Measurements from ENCODE around the gene AKAP6. TPM values are rescaled to one million over a fixed set of nuclear protein-coding genes. Genes with fewer than 3 reads are reported as not detected.

The AKAP6 gene
- total RNA-seq, 1 donor from 2014 or later, result 600 TPM

DNA sequence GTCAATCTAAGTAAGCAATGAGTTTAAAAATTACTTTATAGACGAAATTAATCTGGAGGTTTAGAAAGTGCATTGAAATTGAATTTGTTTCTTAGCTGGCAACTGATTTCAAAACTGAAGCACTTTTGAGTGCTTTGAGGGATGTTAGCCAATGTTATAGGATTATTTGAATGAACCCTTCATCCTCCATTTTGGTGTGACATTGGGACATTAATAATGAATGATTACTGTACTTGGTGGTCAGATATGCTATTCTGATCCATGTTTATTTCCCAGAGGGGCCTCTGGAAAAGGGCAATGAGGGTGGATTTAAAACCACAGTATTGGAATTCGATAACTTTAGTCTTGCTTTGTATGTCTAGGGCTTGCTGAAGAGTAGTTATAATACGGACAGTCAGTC, 183.2 kb downstream of the AKAP6 start:
- H3K4me1 Mint-ChIP-seq (ENCODE audit: low read depth, unreplicated experiment), result peaks cover 12% of the 10 kb centered on the region

DNA sequence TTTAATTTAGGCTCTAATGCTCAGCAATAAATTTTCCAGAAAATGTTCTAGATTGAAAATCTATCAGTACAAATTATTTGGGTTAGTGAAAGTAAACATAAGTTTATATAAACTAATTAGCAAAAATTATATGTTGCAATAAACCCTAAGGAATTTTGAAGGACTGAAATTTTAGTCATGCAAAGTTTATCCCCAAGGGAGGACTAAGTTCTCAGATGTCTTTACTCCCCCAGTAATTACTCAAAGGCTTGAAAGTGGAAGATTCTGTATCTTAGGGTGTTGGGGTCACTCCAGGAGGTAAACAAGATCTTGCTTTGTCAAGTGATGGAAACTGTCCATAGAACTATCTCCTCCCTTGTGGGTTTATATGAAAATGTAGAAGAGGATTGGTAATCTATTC, 183.7 kb downstream of the AKAP6 start:
- Mint-ChIP-seq H3K9me3 (ENCODE audit: unreplicated experiment) (peaks cover 23% of the 10 kb centered on the region), H3K36me3 (ENCODE audit: unreplicated experiment) (no peaks in the 10 kb centered on the region), H3K27ac (ENCODE audit: unreplicated experiment) (no peak overlapping the region), H3K4me3 (ENCODE audit: unreplicated experiment) (no peak overlapping the region), H3K4me1 (ENCODE audit: low read depth, unreplicated experiment) (peaks cover 9% of the 10 kb centered on the region), H3K27me3 (ENCODE audit: unreplicated experiment) (peaks cover 17% of the 10 kb centered on the region)
- TF ChIP-seq, protein P1, sequence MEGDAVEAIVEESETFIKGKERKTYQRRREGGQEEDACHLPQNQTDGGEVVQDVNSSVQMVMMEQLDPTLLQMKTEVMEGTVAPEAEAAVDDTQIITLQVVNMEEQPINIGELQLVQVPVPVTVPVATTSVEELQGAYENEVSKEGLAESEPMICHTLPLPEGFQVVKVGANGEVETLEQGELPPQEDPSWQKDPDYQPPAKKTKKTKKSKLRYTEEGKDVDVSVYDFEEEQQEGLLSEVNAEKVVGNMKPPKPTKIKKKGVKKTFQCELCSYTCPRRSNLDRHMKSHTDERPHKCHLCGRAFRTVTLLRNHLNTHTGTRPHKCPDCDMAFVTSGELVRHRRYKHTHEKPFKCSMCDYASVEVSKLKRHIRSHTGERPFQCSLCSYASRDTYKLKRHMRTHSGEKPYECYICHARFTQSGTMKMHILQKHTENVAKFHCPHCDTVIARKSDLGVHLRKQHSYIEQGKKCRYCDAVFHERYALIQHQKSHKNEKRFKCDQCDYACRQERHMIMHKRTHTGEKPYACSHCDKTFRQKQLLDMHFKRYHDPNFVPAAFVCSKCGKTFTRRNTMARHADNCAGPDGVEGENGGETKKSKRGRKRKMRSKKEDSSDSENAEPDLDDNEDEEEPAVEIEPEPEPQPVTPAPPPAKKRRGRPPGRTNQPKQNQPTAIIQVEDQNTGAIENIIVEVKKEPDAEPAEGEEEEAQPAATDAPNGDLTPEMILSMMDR (IDR thresholded peaks at IDR 0.05; ENCODE audit: partially characterized antibody, unreplicated experiment), result no peak
- no peak for DNase-seq

More for the DNA sequence above, 183.2 kb downstream of the AKAP6 start:
- H3K27me3 Mint-ChIP-seq (ENCODE audit: unreplicated experiment), result peaks cover 16% of the 10 kb centered on the region
- H3K9me3 Mint-ChIP-seq (ENCODE audit: unreplicated experiment), result peaks cover 18% of the 10 kb centered on the region
- no peak overlapping the region for H3K27ac Mint-ChIP-seq (ENCODE audit: unreplicated experiment)
- no peak for DNase-seq
- no peak overlapping the region for H3K4me3 Mint-ChIP-seq (ENCODE audit: unreplicated experiment)
- TF ChIP-seq, protein P1 (IDR thresholded peaks at IDR 0.05; ENCODE audit: partially characterized antibody, unreplicated experiment), result no peak
- H3K36me3 Mint-ChIP-seq (ENCODE audit: unreplicated experiment), result no peaks in the 10 kb centered on the region

DNA sequence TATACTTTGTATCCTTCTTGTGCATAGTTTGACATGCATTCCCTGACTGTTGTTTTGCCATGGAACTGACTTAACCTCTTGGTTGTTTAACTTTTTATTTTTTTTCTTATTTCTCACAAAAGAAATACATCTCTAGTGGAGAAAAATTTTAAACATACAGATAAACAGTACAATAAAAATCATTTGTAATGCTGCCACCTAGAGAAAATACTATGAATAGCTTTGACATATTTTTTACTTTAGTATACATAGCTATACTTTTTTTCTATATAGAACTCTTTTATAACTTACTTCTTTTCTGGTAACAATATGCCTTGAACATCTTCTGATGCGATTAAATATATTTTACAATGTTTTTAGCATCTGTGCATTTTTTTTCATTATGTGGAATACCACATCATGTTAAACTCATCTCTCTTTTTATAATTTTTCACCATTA, 184.5 kb downstream of the AKAP6 start:
- Mint-ChIP-seq H3K27ac (ENCODE audit: unreplicated experiment) (no peak overlapping the region), H3K27me3 (ENCODE audit: unreplicated experiment) (peaks cover 20% of the 10 kb centered on the region), H3K36me3 (ENCODE audit: unreplicated experiment) (peaks cover 4% of the 10 kb centered on the region), H3K4me1 (ENCODE audit: low read depth, unreplicated experiment) (peaks cover 9% of the 10 kb centered on the region), H3K9me3 (ENCODE audit: unreplicated experiment) (peaks cover 25% of the 10 kb centered on the region), H3K4me3 (ENCODE audit: unreplicated experiment) (no peak overlapping the region)
- TF ChIP-seq, protein P1 (IDR thresholded peaks at IDR 0.05; ENCODE audit: partially characterized antibody, unreplicated experiment), result peak; percentile 61
- DNase-seq, result no peak

DNA sequence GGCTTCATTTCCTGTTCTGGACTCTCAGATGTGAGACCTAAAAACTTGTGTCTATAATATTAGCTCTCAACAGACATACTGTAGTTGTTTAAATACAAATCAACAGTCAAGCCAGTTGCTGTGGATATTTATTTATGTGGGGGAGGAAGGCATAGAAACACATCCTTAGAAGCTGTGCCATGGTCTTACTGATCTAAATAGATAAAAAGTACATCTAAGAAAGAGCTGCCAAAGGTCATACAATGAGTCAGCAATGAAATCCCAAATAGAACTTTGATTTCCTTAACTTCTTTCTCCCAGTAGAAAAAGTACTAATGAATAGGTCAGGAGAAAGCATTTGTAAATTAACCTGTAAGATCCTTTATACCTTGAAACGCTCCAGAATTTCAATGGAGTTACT, 185.1 kb downstream of the AKAP6 start:
- Mint-ChIP-seq H3K4me1 (ENCODE audit: low read depth, unreplicated experiment) (peaks cover 9% of the 10 kb centered on the region), H3K4me3 (ENCODE audit: unreplicated experiment) (no peak overlapping the region), H3K9me3 (ENCODE audit: unreplicated experiment) (peaks cover 31% of the 10 kb centered on the region), H3K27me3 (ENCODE audit: unreplicated experiment) (peaks cover 24% of the 10 kb centered on the region), H3K27ac (ENCODE audit: unreplicated experiment) (no peak overlapping the region), H3K36me3 (ENCODE audit: unreplicated experiment) (peaks cover 10% of the 10 kb centered on the region)
- TF ChIP-seq, protein P1 (IDR thresholded peaks at IDR 0.05; ENCODE audit: partially characterized antibody, unreplicated experiment), result no peak
- no peak for DNase-seq

DNA sequence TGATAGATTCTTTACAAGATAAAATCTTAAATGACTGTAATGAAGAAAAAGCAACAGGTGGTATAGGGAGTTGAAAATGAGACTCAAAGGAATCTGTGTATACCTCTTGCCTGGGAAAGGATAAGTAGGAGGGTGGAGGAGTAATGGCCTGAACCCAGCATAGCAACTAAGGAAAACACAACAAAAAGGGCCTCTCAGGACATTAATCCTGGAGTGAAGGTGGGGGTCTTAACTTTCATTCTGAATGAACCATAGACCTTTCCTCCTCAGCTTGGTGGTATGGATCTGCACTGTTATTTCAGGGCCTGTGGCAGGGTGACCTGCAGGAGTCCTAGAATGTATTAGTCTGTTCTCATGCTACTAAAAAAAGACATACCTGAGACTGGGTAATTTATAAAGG, 185.6 kb downstream of the AKAP6 start:
- Mint-ChIP-seq H3K27ac (ENCODE audit: unreplicated experiment) (no peak overlapping the region), H3K4me1 (ENCODE audit: low read depth, unreplicated experiment) (peaks cover 9% of the 10 kb centered on the region), H3K36me3 (ENCODE audit: unreplicated experiment) (peaks cover 13% of the 10 kb centered on the region), H3K4me3 (ENCODE audit: unreplicated experiment) (no peak overlapping the region), H3K9me3 (ENCODE audit: unreplicated experiment) (peaks cover 29% of the 10 kb centered on the region), H3K27me3 (ENCODE audit: unreplicated experiment) (peaks cover 22% of the 10 kb centered on the region)
- DNase-seq, result no peak
- TF ChIP-seq, protein P1 (IDR thresholded peaks at IDR 0.05; ENCODE audit: partially characterized antibody, unreplicated experiment), result no peak

All from glutamatergic neuron (in vitro differentiated cells).